HG02840 (cell line): ENCODE measurements around the gene CNTN4.
"Not testable (repeated sequence)": the region's sequence is repeated elsewhere in the genome, so short reads cannot be mapped to it uniquely, and the experiment has no call there.

Source experiments
- ATAC-seq: cut with Tn5 transposase; IDR thresholded peaks from one replicate; pipeline ENCODE4 v1.9.1; 2021; ENCODE audit warnings: mild to moderate bottlenecking, moderate library complexity, moderate number of reproducible peaks; ENCODE audit not compliant: unreplicated experiment, low FRiP score

Gene CNTN4

GRCh38 chr3:2506776-2507175 lies 408.1 kb downstream of the CNTN4 start:
- no peak for ATAC-seq

GRCh38 chr3:2510591-2511145 lies 412.0 kb downstream of the CNTN4 start:
- no peak for ATAC-seq

- ATAC-seq = no peak
Measured at GRCh38 chr3:2511356-2511755, 412.7 kb downstream of the CNTN4 start.

GRCh38 chr3:2512881-2513280 lies 414.2 kb downstream of the CNTN4 start:
- no peak for ATAC-seq

- no peak for ATAC-seq
Measured at GRCh38 chr3:2513986-2514385, 415.3 kb downstream of the CNTN4 start.

GRCh38 chr3:2516762-2517441 lies 418.2 kb downstream of the CNTN4 start:
- no peak for ATAC-seq

- ATAC-seq = no peak
Measured at GRCh38 chr3:2517500-2518172, 419.0 kb downstream of the CNTN4 start.

- no peak for ATAC-seq
Measured at GRCh38 chr3:2523281-2523836, 424.7 kb downstream of the CNTN4 start.

- no peak for ATAC-seq
Measured at GRCh38 chr3:2525968-2526367, 427.3 kb downstream of the CNTN4 start.

GRCh38 chr3:2526926-2527325 lies 428.3 kb downstream of the CNTN4 start:
- no peak for ATAC-seq

GRCh38 chr3:2527328-2527727 lies 428.7 kb downstream of the CNTN4 start:
- ATAC-seq = not testable (repeated sequence)

GRCh38 chr3:2534767-2535166 lies 436.1 kb downstream of the CNTN4 start:
- ATAC-seq = not testable (repeated sequence)

- no peak for ATAC-seq
Measured at GRCh38 chr3:2535206-2535605, 436.5 kb downstream of the CNTN4 start.

- no peak for ATAC-seq
Measured at GRCh38 chr3:2536575-2536974, 437.9 kb downstream of the CNTN4 start.

GRCh38 chr3:2540115-2540514 lies 441.4 kb downstream of the CNTN4 start:
- ATAC-seq = no peak

GRCh38 chr3:2543247-2543646 lies 444.6 kb downstream of the CNTN4 start:
- no peak for ATAC-seq

- ATAC-seq = no peak
Measured at GRCh38 chr3:2544212-2544611, 445.5 kb downstream of the CNTN4 start.

- no peak for ATAC-seq
Measured at GRCh38 chr3:2544718-2545117, 446.1 kb downstream of the CNTN4 start.

- ATAC-seq = no peak
Measured at GRCh38 chr3:2547049-2547448, 448.4 kb downstream of the CNTN4 start.

GRCh38 chr3:2554656-2555055 lies 456.0 kb downstream of the CNTN4 start:
- ATAC-seq = no peak

GRCh38 chr3:2558796-2559195 lies 460.1 kb downstream of the CNTN4 start:
- no peak for ATAC-seq

GRCh38 chr3:2567451-2567850 lies 468.8 kb downstream of the CNTN4 start:
- no peak for ATAC-seq
